Renal pelvis (tissue), 4 donors: ENCODE data around the gene RPS21. TPM values are rescaled to one million over a fixed set of nuclear protein-coding genes. Genes with fewer than 3 reads are reported as not detected.

Source experiments
- DNase-seq: peaks from one replicate; pipeline ENCODE4 v3.0.0-alpha.2; 2013
- polyA plus RNA-seq, 3 donors: library from polyadenylated mRNA; unstranded; fragments of 120-200 nt; gene quantifications; one replicate each; pipeline ENCODE4 v1.2.1, GENCODE V29; 2013; ENCODE audit not compliant: insufficient read length in 3 of 3

RPS21 gene
- polyA plus RNA-seq, 3 donors, result 739 to 1,106 (median 923) TPM

- no peak for DNase-seq
Observed at GRCh38 chr20:62361799-62362589, 24.9 kb upstream of the RPS21 start.

GRCh38 chr20:62362590-62362940 is 24.3 kb upstream of the RPS21 start:
- DNase-seq, result no peak

GRCh38 chr20:62362991-62363919 is 23.6 kb upstream of the RPS21 start:
- no peak for DNase-seq

GRCh38 chr20:62363920-62364851 is 22.7 kb upstream of the RPS21 start:
- no peak for DNase-seq

GRCh38 chr20:62364911-62365736 is 21.8 kb upstream of the RPS21 start:
- DNase-seq, result no peak

GRCh38 chr20:62365814-62366369 is 21.0 kb upstream of the RPS21 start:
- DNase-seq, result no peak

- no peak for DNase-seq
Observed at GRCh38 chr20:62366370-62367135, 20.4 kb upstream of the RPS21 start.

GRCh38 chr20:62367136-62367632 is 19.7 kb upstream of the RPS21 start, which contains the start of gene LAMA5:
LAMA5 (minus strand) TSS chr20:62367312; CDS start chr20:62367245, 67 bp downstream.
- no peak for DNase-seq

GRCh38 chr20:62367633-62368391 is 19.1 kb upstream of the RPS21 start:
- DNase-seq, result no peak

GRCh38 chr20:62368392-62368975 is 18.4 kb upstream of the RPS21 start:
- DNase-seq, result no peak

- no peak for DNase-seq
Observed at GRCh38 chr20:62368976-62369814, 17.7 kb upstream of the RPS21 start.

- DNase-seq, result no peak
Observed at GRCh38 chr20:62369815-62370114, 17.1 kb upstream of the RPS21 start.

- no peak for DNase-seq
Observed at GRCh38 chr20:62370115-62370806, 16.6 kb upstream of the RPS21 start.

- no peak for DNase-seq
Observed at GRCh38 chr20:62370807-62371587, 15.9 kb upstream of the RPS21 start.

- no peak for DNase-seq
Observed at GRCh38 chr20:62371588-62372041, 15.3 kb upstream of the RPS21 start.
